Glomerular endothelial cell (primary cell): Measurements from ENCODE around the gene CCDC137. TPM values are rescaled to one million over a fixed set of nuclear protein-coding genes. Genes with fewer than 3 reads are reported as not detected.
A peak's percentile ranks its signal among the peaks of the same experiment; 100 is the strongest.

Experiments
- DNase-seq: peaks from one replicate; pipeline ENCODE4 v3.0.0-alpha.2; 2011; ENCODE audit warnings: low read depth, low spot score; ENCODE audit errors: extremely low read depth
- total RNA-seq: library from RNA; depleted of rRNA; stranded (reverse); fragments of >200 nt; gene quantifications from 2 replicates; pipeline ENCODE4 v1.2.3, GENCODE V29; 2015

CCDC137 gene
- total RNA-seq, 1 donor from 2014 or later: 19.0 TPM

GRCh38 chr17:81700353-81701287 lies 34.1 kb downstream of the CCDC137 start:
- no peak for DNase-seq

- no peak for DNase-seq
Measured at GRCh38 chr17:81701288-81702071, 34.9 kb downstream of the CCDC137 start.

GRCh38 chr17:81702934-81703746 lies 36.6 kb downstream of the CCDC137 start, which contains the start of gene MRPL12:
Gene MRPL12, plus strand, starts transcription at chr17:81703367. Its CDS starts 135 bp downstream, at chr17:81703502.
- DNase-seq: peak; percentile 50

DNA sequence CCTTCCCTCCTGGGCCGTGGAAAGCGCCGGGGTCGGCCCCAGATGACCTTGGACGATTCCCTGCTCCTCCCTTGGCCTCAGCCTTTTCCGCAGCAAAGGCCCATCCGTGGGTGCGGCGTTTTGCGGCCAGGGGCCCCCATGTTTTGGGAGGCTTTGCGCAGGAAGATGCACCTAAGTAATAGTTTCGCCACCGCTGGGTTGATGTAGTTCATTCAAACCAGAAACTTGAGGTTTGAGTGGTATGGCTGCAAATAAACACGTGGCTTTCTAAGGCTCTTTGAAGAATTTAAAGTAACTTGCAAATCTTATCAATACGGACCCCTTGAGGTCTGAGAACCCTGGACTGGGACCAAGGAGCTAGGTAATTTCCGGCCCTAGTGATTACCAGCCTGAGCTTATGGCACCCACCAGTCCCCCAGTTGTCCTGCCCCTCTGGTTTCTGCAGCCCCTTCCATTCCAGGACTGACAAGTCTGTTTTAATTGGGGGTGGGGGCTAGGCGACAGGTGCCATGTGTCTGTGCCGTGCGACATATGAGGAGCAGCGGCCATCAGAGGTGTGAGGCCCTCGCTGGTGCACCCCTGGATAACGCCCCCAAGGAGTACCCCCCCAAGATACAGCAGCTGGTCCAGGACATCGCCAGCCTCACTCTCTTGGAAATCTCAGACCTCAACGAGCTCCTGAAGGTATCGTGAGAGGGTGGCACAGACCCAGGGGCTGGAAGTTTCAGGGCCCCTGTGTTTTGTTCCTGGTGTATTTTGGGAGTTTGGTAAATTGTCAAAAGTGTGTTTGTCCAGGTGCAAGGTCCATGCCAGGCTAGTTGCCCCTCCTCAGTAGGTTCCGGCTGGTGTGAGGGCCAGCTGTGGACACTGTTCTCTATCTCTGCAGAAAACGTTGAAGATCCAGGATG lies 37.5 kb downstream of the CCDC137 start:
- no peak for DNase-seq

- no peak for DNase-seq
Measured at GRCh38 chr17:81705518-81706231, 39.1 kb downstream of the CCDC137 start.

GRCh38 chr17:81706232-81706611 lies 39.7 kb downstream of the CCDC137 start:
- DNase-seq: no peak

GRCh38 chr17:81706757-81707624 lies 40.5 kb downstream of the CCDC137 start:
- DNase-seq: no peak

DNA sequence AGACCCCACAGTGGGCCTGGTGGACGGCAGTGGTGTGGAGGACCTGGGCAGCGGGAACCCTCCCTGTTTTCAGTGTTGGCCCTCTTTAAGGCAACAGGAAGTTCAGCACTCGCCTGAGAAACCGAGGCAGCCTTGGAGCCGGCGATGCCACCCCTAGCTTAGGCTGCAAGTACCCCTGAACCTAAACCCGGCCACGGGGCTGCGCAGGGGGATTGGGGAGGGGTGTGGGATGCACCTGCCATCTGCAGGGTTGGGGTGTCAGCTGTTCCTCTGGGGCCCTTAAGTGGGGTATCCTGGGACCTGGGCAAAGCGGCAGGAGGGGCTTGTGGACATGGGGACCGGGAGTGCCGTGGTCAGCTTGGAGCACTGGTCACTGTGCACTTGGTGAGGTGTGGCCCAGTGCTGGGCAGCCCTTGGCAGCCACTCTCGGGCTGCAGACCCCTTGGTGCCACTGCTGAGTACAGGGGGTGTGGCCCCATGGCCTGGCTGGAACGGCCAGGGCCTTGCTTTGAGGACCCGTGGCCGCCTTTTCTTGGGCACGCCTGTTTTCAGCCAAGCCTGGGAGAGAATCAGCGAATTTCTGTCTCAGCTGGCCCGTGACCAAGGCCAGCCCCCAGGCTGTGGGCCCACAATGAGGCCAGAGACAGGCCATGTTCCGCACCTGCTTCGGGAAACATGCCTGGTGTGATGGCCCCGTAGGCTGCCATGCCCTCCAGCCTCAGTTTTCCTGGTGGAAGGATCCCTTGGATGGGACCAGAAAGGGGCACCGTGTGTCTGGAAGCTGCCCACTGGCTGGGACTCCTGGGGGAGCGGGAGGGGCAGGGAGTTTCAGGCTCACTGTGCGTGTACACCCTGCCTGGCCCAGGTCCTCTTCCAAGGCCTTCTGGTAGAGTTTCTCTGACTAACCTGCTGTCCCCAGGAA lies 41.4 kb downstream of the CCDC137 start:
- DNase-seq: no peak

GRCh38 chr17:81708739-81709185 lies 42.2 kb downstream of the CCDC137 start:
- DNase-seq: no peak

- DNase-seq: no peak
Measured at GRCh38 chr17:81710514-81711308, 44.2 kb downstream of the CCDC137 start.

DNA sequence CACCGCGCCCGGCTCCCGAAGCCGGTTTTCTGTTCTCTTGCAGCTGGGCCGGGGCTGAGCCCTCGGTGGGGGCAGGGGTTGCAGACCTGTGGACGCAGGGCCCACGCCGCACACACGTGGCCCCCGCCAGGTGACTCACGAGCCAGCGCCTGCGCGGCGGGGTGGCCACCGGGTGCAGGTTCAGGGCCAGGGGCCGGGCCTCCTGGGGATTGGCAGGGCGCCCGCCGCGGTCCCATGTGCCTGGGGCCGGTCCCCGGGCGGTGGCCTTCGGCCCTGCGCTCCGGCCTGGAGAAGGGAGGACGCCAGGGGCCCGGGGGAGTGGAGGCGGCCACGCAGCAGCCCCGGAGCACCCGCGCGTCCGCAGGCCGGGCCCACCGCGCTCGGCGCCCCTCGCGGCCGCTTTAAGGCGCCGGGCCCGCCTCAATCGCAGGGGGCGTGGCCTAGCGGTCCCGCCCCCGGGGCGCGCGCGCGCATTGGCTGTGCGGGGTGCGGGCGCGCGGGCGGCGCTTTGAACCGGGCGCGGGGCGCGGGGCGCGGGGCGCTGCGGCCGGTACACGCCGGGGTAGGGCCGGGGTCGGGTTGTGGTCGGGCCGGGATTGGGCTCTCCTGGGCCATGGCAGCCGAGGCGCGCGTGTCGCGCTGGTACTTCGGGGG lies 45.4 kb downstream of the CCDC137 start, which contains the start of gene SLC25A10:
TSS of gene SLC25A10 (plus strand) at position 471 of the 654 bp plus-strand sequence. CDS start at position 614, 143 bp downstream.
- DNase-seq: no peak

- no peak for DNase-seq
Measured at GRCh38 chr17:81712468-81713003, 46.0 kb downstream of the CCDC137 start.

DNA sequence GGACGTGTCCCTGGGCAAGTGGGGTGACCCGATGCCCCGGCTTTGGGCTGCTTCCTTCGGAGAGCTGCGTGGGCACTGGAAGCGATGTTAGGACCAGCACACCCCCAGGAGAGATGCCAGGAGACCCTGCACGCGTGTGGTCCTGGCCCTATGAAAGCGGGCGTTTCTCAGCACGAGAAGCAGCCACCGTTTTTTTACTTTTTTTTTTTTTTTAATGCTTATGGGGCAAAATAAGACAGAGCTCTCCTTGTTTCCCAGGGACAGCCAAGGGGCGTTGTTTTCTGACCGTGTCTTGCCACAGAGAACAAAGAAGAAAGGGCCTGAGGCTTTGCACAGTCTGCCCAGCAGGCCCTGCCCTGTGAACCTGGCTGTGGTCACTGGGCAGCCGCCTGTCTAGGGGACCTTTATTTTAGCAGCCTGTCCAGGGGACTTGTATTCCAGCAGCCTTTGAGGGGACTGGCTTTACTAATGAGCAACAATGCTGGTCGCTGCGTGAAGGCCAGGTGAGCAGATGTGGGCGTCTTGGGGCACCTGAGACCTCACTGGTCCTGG lies 46.5 kb downstream of the CCDC137 start:
- no peak for DNase-seq

DNA sequence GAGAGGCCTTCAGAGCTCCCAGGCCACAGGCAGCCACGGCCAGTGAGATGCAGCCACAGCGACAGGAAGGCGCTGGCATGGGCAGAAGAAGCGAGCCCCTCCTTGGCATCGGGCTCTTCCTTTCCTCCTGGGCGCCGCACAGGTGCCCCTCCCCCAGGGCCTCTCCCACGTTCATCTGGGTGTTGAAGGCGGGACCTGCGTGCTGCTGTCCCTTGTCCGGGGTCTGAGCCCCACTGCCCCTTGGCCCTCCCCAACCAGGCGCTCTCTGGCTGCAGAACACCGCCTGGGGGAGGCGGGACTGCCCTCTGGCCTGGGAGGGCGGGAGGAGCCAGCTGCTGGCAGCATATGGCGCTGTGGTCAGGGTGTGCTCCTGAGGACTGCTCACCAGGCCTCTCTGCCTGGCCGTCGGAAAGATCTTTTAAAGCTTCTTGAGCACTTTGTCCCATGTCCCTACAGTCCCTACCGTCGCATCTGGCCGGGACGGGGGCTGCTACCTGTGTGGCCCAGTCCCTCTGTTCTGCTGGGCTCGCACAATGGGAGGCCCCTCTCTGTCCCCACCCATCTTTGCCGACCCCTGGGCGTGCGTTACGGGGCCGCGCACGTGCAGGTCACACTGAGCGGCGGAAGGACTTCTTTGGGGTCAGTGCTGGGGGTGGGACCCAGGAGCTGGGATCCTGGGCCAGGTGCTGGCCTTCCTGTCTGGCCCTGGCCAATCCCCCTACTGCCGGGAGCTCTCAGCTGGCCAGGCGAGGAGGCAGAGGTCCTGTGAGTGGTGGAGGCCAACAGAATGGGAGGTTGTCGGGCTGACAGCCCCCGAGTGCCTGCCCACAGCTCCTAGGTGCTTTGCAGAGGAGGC lies 47.2 kb downstream of the CCDC137 start:
- DNase-seq: no peak
